ENCODE results near the gene S100P. TPM values are rescaled to one million over a fixed set of nuclear protein-coding genes. Genes with fewer than 3 reads are reported as not detected.

Gene S100P
- total RNA-seq, 1 donor from 2014 or later, result not detected

DNA sequence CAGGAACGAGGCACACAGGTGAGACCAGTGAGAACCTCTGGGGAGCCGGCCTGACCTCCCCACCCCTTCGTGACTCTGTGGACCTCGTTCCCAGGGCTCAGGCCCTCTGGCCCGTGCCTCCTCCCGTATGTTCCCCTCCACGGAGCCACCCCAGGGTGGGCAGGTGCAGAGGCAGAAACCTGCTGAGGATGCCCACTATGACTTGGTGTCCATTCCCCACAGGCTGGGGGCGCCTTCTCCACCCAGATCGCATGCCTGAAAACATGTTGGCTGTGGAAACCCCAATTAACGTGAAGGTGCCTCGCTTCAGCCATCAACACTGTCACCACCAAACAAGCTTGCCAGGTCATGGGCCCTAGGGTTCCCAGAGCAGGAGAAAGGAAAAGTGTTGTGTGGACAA, 49.3 kb downstream of the S100P start:
- H3K4me3 Mint-ChIP-seq (ENCODE audit: unreplicated experiment), result no peak overlapping the region
- TF ChIP-seq, protein P1, sequence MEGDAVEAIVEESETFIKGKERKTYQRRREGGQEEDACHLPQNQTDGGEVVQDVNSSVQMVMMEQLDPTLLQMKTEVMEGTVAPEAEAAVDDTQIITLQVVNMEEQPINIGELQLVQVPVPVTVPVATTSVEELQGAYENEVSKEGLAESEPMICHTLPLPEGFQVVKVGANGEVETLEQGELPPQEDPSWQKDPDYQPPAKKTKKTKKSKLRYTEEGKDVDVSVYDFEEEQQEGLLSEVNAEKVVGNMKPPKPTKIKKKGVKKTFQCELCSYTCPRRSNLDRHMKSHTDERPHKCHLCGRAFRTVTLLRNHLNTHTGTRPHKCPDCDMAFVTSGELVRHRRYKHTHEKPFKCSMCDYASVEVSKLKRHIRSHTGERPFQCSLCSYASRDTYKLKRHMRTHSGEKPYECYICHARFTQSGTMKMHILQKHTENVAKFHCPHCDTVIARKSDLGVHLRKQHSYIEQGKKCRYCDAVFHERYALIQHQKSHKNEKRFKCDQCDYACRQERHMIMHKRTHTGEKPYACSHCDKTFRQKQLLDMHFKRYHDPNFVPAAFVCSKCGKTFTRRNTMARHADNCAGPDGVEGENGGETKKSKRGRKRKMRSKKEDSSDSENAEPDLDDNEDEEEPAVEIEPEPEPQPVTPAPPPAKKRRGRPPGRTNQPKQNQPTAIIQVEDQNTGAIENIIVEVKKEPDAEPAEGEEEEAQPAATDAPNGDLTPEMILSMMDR (IDR thresholded peaks at IDR 0.05), result no peak

More for the DNA sequence above, 49.3 kb downstream of the S100P start:
- Mint-ChIP-seq H3K27ac (ENCODE audit: unreplicated experiment) (no peak overlapping the region), H3K4me1 (ENCODE audit: unreplicated experiment) (peaks cover 12% of the 10 kb centered on the region), H3K9me3 (ENCODE audit: unreplicated experiment) (no peaks in the 10 kb centered on the region), H3K27me3 (ENCODE audit: unreplicated experiment) (peaks cover 3% of the 10 kb centered on the region), H3K36me3 (ENCODE audit: unreplicated experiment) (no peaks in the 10 kb centered on the region)
- DNase-seq (ENCODE audit: extremely low spot score, unreplicated experiment), result no peak

Other genes with a start within 250 kb of the S100P start
- not detected in 2 replicates for gene PPP2R2C, start 221.3 kb upstream of the S100P start, total RNA-seq
- 39.1 and 45.1 TPM in 2 replicates for gene MAN2B2, start 118.7 kb upstream of the S100P start, total RNA-seq
- gene MRFAP1, start 53.2 kb upstream of the S100P start, total RNA-seq, result 310 and 312 TPM in 2 replicates
- gene MRFAP1L1, start 16.0 kb downstream of the S100P start, total RNA-seq, result 58.6 and 58.8 TPM in 2 replicates
- 14.9 and 16.1 TPM in 2 replicates for gene BLOC1S4, start 22.3 kb downstream of the S100P start, total RNA-seq
- 27.1 and 30.9 TPM in 2 replicates for gene KIAA0232, start 88.8 kb downstream of the S100P start, total RNA-seq
- 31.0 and 33.2 TPM in 2 replicates for gene TBC1D14, start 215.9 kb downstream of the S100P start, total RNA-seq